Activated CD8-positive, alpha-beta memory T cell treated with anti-CD3 and anti-CD28 coated beads, Interleukin-2, amount 50 U/mL, for 48 hours (primary cell): ENCODE results near the gene KRT28.
"Not testable (repeated sequence)": the region's sequence is repeated elsewhere in the genome, so short reads cannot be mapped to it uniquely, and the experiment has no call there.

Experiments used
- DNase-seq: peaks from one replicate; pipeline ENCODE4 v3.0.0-alpha.2; 2020

The KRT28 gene

DNA sequence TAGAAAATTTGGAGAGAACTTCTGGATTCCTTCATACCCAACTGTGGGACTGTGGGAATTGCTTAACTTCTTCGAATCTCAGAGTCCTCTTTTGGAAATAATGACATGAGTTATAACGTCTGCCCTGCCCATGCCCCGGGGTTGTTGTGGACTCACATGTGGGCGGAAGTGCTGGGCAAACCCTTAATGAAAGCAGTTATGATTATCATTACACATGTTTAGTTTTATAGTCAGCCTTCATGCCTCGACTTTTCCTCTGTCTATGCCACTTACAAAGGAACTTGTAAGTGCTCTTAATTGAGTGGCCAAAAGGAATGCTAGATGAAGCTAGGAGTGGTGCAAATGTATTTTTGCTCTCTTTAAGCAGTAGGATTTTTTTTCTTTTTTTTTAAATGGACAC lies 21.3 kb downstream of the KRT28 start:
- DNase-seq, result no peak

DNA sequence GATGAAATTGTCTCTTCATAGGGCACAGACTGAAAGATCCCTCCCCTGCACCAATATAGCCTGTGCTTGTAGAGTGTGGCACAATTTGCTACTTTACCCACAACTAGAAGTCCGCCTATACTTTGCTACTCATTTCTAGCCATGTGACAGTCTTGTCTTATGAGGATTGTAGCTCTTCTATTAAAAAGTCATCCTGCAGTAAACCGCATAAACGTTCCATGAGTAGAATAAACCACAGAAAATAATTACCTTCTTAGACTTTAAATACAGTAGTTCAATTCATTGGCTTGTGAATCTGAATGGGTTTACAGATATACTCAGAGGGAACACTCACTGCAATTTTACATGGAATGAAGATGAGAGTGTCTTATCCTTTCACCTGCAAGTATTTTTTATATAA lies 21.8 kb downstream of the KRT28 start:
- DNase-seq, result no peak

DNA sequence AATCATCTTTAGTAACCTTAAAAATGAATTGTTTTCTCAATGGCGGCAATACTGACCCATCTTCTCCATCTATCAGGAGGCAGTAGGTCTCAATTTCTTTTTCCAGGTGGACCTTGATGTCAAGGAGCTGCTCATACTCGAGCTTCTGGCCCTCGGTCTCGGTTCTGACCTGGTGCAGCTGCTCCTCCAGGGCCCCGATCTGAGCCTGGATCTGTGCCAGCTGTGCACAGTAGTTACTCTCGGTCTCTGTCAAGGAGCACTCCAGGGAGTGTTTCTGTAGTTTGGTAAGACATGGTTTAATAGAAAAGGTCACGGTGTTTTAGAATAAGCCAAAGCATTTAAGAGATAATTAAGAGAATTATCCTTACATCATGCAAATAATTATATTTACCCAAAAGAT lies 22.3 kb downstream of the KRT28 start:
- no peak for DNase-seq

DNA sequence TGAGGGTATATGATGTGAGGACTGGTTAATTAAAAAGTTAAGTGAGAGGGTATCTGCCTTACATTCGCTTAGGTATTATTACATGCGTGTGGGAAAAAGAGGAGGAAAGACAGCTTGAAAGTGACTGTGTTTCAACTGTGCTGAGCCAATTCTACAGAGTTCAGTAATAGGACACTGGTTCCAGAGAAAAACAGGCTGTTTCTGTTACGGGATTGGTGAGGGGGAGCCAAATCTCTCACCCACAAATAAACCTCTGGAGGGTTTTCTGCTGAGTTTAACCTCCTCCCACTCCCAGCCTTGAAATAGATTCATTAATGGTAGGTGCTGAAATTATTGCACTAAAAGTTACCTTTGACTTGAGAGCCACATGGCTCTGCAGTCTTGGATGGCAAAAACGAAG lies 23.8 kb downstream of the KRT28 start:
- no peak for DNase-seq

DNA sequence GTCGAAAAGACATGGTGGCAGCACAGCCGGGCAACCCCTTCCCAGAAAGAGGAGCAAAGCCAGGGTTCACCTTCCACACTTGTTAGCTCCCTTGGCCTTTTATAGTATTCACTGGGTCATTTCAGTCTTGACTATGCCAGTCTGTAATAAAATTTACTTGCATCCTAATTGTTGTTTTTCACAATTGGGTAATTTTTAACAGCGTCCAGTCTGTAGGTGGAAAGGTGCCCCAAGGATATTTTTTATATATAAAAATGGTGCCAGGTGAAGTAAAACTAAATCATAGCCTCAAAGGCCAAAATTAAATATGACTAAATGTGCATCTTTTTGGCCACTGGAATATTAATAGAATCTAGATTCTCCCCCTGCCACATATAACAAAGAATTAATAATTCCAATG lies 27.7 kb downstream of the KRT28 start, which contains the start of gene KRT26:
TSS of gene KRT26 (minus strand) at position 101 of the 400 bp plus-strand sequence. CDS start at position 13, 88 bp downstream.
- DNase-seq, result no peak

DNA sequence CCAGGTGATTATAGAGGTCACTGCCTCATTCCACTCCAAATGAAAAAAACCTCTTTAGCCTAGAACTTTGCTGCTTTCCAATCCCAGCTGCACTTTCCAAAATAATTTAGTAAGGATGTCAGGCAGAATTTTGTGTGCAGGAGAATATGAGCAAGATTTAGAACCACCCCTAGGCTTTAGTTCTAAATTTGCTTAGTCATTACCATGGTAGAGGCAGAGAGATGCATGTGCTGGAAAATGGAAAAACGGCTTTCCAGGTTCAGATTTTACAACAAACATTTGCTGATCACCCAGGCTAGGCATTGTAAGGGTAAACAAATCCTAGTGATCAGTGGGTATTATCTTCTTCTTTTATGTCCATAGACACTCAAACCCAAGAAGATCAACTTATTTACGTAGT lies 34.1 kb downstream of the KRT28 start:
- DNase-seq, result no peak

DNA sequence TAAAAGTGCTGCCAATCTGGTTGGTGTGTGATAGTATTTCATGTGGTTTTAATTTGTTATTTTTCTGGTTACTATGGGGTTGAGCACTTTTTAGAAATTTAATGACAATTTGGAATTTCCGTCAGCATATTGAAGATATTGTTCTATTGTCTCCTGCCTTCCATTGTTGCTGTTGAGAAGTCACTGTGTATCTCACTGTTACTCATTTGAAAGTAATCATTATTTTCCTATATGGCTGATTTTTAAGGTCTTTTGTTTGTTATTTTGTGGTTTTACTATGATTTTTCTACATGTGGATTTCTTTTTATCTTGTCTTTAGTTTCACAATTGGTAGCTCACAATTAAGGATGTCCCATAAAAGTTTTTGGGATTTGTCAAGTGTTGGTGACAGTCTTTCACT lies 36.0 kb downstream of the KRT28 start:
- no peak for DNase-seq

DNA sequence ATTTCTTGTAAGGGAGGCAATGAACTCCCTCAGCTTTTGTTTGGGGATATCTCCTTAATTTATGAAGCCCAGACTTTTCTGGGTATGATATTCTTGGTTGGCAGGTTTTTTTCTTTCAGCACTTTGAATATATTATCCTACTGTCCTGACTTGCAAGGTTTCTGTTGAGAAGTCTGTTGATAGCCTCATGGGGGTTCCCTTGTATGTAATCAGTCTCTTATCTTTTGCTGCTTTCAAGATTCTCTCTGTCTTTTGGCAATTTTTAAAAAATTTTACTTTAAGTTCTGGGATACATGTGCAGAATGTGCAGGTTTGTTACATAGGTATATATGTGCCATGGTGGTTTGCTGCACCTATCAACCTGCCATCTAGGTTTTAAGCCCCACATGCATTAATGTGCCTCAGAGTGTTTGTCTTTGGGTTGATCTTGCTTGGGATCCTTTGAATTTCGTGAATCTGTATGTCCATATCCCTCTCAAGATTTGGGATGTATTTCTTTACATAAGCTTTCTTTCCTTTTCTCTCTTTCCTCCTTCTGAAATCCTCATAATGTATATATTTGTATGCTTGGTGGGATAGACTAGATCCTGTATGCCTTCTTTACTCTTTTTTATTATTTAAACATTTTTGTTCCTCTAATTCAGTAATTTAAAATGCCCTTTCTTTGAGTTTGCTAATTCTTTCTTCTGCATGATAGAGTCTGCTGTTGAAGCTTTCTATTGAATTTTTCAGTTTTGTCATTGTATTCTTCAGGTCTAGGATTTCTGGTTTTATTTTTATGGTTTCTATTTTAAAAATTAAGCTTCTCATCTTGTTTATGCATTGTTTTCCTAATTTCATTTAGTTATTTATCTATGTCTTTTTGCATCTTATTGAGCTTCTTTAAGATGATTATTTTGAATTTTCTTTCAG lies 39.4 kb downstream of the KRT28 start:
- no peak for DNase-seq

DNA sequence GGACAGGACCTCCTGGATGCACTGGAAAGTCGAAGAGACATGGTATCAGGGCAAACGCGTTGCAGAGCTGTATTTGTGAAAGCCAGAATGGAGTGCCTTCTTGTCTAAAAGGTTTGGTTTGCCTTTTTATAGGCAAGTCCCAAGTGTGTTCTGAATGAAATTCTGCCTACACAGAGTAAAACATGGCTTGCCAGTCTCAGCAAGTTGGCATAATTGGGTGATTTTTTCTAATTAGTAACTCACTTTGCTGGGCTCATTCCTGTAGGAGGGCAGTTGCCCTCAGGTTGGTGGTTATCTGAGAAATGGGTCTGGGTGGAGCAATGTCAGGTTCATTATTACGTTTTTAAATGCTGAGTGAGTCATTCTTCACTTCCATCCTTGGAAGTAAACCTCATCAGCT lies 44.5 kb downstream of the KRT28 start, which contains the start of gene KRT25:
TSS of gene KRT25 (minus strand) at position 101 of the 400 bp plus-strand sequence. CDS start at position 41, 60 bp downstream.
- no peak for DNase-seq

DNA sequence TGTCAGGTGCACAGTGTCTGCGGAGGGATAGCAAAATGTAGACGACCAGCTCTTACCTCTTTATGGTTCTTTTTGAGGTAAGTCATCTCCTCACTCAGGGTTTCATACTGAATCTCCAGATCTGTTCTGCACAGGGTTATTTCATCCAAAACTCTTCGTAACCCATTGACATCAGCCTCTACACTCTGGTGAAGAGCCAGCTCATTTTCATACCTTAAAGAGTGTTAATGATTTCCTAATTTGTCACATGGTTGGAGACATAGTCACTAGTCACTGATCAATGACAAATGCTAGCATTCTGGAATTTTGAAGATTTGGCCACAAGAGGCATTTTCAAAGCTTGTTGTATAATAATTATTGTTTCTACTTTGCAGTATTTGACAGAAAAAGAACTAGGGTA lies 46.0 kb downstream of the KRT28 start:
- DNase-seq, result no peak

DNA sequence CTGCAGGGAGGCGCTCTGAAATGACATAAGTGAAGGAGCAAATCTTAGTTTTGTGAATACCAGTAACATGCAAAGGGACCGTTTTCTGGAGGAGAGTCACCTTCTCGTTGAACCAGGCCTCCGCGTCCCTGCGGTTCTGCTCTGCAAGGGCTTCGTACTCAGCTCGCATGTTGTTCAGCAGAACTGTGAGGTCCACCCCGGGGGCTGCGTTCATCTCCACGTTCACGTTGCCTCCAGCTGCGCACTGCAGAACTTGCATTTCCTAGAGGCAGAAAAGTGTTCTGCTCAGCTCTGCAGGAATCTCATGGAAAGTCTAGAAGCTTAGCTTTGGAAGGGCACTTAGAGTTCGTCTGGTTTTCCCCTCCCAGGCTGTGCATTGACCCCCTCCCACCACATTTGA lies 48.7 kb downstream of the KRT28 start:
- DNase-seq, result no peak

DNA sequence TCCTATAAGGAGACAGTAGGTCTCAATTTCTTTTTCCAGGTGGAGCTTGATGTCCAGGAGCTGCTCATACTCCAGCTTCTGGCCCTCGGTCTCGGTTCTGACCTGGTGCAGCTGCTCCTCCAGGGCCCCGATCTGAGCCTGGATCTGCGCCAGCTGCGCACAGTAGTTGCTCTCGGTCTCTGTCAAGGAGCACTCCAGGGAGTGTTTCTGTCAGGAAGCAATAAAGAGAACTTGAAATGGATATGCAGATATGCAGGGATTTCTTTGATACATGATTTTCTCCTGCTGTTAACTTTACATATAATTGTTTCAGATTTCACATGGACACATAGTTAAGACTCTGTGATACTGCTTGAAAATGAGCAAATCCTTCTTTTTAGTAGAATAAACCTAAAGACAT lies 49.4 kb downstream of the KRT28 start:
- DNase-seq, result no peak

DNA sequence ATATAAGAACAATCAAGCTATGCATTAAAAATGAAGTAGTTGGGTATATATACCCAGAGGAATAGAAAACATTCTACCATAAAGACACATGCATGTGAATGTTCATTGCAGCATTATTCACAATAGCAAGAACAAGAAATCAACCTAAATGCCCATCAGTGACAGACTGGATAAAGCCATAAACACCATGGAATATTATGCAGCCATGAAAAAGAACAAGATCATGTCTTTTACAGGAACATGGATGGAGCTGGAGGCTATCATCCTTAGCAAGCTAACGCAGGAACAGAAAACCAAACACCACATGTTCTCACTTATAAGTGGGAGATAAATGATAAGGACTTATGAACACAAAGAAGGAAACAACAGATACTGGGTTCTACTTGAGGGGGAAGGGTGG lies 51.1 kb downstream of the KRT28 start:
- not testable (repeated sequence) for DNase-seq
